Gastrocnemius medialis (tissue), 4 donors: Measurements from ENCODE around the gene DDR1.

ENCODE experiments used
- POLR2A ChIP-seq, 2 donors: fragments of 450-650 bp; IDR thresholded peaks; one replicate each; pipeline ENCODE4 v1.6.1; 2017; ENCODE audit warnings: antibody characterized with exemption in 2 of 2, mild to moderate bottlenecking in 2 of 2, moderate library complexity in 2 of 2
- TF ChIP-seq, protein P1 (sequence below), 5 experiments: fragments of 450-650 bp in 3 of 5; fragments of 200-600 bp in 2 of 5; sonication (generic) in 2 of 5; IDR thresholded peaks in 4 of 5; conservative IDR thresholded peaks in 1 of 5; 1 replicate in 4 of 5; 2 replicates in 1 of 5; pipeline ENCODE4 v1.5.1; 2016 to 2019; ENCODE audit warnings: antibody characterized with exemption in 5 of 5, mild to moderate bottlenecking in 3 of 5, moderate library complexity in 3 of 5

DNA sequence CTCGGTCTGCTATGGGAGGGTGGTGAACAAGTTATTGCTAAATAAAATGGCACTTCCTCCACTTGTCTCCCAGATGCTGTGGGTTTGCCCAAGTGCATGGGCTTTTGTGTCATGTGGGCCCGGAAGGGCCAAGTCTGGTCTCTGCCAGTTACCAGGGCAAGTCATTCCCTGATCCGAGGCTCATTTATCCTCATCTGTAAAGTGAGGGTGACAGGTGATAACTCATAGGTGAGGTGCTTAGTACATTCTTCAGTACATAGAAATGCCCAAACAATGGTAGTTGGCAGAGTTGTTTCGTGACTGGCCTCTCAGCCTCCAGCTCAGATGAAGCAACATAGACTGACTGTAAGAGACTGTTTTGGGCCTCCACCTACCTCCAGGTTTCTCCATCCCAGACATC, 54.4 kb downstream of the DDR1 start:
- TF ChIP-seq, protein P1, sequence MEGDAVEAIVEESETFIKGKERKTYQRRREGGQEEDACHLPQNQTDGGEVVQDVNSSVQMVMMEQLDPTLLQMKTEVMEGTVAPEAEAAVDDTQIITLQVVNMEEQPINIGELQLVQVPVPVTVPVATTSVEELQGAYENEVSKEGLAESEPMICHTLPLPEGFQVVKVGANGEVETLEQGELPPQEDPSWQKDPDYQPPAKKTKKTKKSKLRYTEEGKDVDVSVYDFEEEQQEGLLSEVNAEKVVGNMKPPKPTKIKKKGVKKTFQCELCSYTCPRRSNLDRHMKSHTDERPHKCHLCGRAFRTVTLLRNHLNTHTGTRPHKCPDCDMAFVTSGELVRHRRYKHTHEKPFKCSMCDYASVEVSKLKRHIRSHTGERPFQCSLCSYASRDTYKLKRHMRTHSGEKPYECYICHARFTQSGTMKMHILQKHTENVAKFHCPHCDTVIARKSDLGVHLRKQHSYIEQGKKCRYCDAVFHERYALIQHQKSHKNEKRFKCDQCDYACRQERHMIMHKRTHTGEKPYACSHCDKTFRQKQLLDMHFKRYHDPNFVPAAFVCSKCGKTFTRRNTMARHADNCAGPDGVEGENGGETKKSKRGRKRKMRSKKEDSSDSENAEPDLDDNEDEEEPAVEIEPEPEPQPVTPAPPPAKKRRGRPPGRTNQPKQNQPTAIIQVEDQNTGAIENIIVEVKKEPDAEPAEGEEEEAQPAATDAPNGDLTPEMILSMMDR (IDR thresholded peaks at IDR 0.05 in 4 of 5, conservative IDR thresholded peaks at IDR 0.05 in 1 of 5), result no peak
- no peak for TF ChIP-seq POLR2A (IDR thresholded peaks at IDR 0.05)
